SK-N-SH (cell line): Measurements from ENCODE around the gene LRP5. TPM values are rescaled to one million over a fixed set of nuclear protein-coding genes. Genes with fewer than 3 reads are reported as not detected.

Source experiments
- CTCF ChIA-PET: fragments of 300-600, 350-600 bp; formaldehyde crosslinking; extraction: SDS; loops from one replicate; lab custom pipeline; 2021; lab: Yijun Ruan, JAX
- POLR2A ChIA-PET: fragments of 350-600 bp; sonication (Branson Sonifier 250); formaldehyde crosslinking; extraction: SDS; loops from one replicate; lab custom pipeline; 2020; ENCODE audit warnings: antibody characterized with exemption, inconsistent platforms; lab: Yijun Ruan, JAX
- DNase-seq: peaks from one replicate; pipeline ENCODE4 v3.0.0; 2012
- H2AFZ ChIP-seq: fragments of 200-600 bp; sonication (generic); 2 replicates; pipeline ENCODE4 v1.8.1; 2016; ENCODE audit warnings: antibody characterized with exemption, mild to moderate bottlenecking, low read depth
- H3F3A ChIP-seq: fragments of 200-600 bp; sonication (generic); replicated peaks from 2 replicates; pipeline ENCODE3; 2016; ENCODE audit warnings: antibody characterized with exemption, mild to moderate bottlenecking; ENCODE audit not compliant: insufficient read depth
- H3K27ac ChIP-seq, 2 experiments: fragments of 200-500 bp in 1 of 2; fragments of 200-600 bp in 1 of 2; sonication (Bioruptor generic) in 1 of 2; sonication (generic), shearing (Covaris generic) in 1 of 2; 2 replicates each; pipeline versions ENCODE4 v1.5.1 to v1.6.1; 2014 to 2016; ENCODE audit warnings: low read depth in 2 of 2, inconsistent platforms in 1 of 2, low read length in 1 of 2, mild to moderate bottlenecking in 1 of 2, mixed read lengths in 1 of 2
- H3K27me3 ChIP-seq: fragments of 200-600 bp; sonication (generic), shearing (Covaris generic); 2 replicates; pipeline ENCODE4 v1.6.1; 2016; ENCODE audit warnings: mixed run types; ENCODE audit not compliant: insufficient read depth
- H3K36me3 ChIP-seq, 2 experiments: fragments of 200-500 bp in 1 of 2; fragments of 200-600 bp in 1 of 2; sonication (Bioruptor generic) in 1 of 2; sonication (generic) in 1 of 2; replicated peaks in 1 of 2; 2 replicates each; pipeline versions ENCODE3 to v1.5.1; 2014 to 2016; ENCODE audit warnings: low read length in 1 of 2, mild to moderate bottlenecking in 1 of 2; ENCODE audit not compliant: insufficient read depth in 2 of 2, control insufficient read depth in 1 of 2
- H3K4me1 ChIP-seq, 2 experiments: fragments of 200-500 bp in 1 of 2; fragments of 200-600 bp in 1 of 2; sonication (Bioruptor generic) in 1 of 2; sonication (generic), shearing (Covaris generic) in 1 of 2; 2 replicates each; pipeline versions ENCODE4 v1.5.1 to v1.6.1; 2014 to 2016; ENCODE audit warnings: low read depth in 1 of 2, low read length in 1 of 2, mixed run types in 1 of 2; ENCODE audit not compliant: insufficient read depth in 2 of 2, control insufficient read depth in 1 of 2
- H3K4me2 ChIP-seq: fragments of 200-600 bp; sonication (generic), shearing (Covaris generic); 2 replicates; pipeline ENCODE4 v1.6.1; 2017; ENCODE audit warnings: mixed run types
- H3K4me3 ChIP-seq, 2 experiments: fragments of 200-500 bp in 1 of 2; fragments of 200-600 bp in 1 of 2; sonication (Bioruptor generic) in 1 of 2; sonication (generic), shearing (Covaris generic) in 1 of 2; 2 replicates each; pipeline versions ENCODE4 v1.5.1 to v1.8.1; 2014 to 2016; ENCODE audit warnings: low read depth in 2 of 2, inconsistent platforms in 1 of 2, low read length in 1 of 2, mild to moderate bottlenecking in 1 of 2, mixed read lengths in 1 of 2, moderate library complexity in 1 of 2
- H3K79me2 ChIP-seq: fragments of 200-600 bp; sonication (generic); 2 replicates; pipeline ENCODE4 v1.8.1; 2017; ENCODE audit warnings: mild to moderate bottlenecking; ENCODE audit not compliant: insufficient read depth
- H3K9ac ChIP-seq: fragments of 200-600 bp; sonication (generic); 2 replicates; pipeline ENCODE4 v1.6.1; 2017; ENCODE audit warnings: mixed run types
- H3K9me2 ChIP-seq: fragments of 200-600 bp; sonication (generic); 2 replicates; pipeline ENCODE4 v1.6.1; 2017; ENCODE audit warnings: mixed run types
- H3K9me3 ChIP-seq: fragments of 200-600 bp; sonication (generic); 2 replicates; pipeline ENCODE4 v1.6.1; 2017; ENCODE audit warnings: mixed run types, mild to moderate bottlenecking, moderate library complexity
- H4K20me1 ChIP-seq: fragments of 200-600 bp; sonication (generic); 2 replicates; pipeline ENCODE4 v1.6.1; 2017; ENCODE audit warnings: mild to moderate bottlenecking, mixed run types; ENCODE audit not compliant: insufficient read depth
- ELF1 ChIP-seq: IDR thresholded peaks from 2 replicates; pipeline ENCODE4 v1.4.0; 2012
- EP300 ChIP-seq, 2 experiments: IDR thresholded peaks; 2 replicates each; pipeline versions ENCODE4 v1.4.0 to v1.6.1; 2012; ENCODE audit warnings: borderline replicate concordance in 1 of 2, low read depth in 1 of 2, low read length in 1 of 2
- FOSL2 ChIP-seq: IDR thresholded peaks from 2 replicates; pipeline ENCODE4 v1.4.0; 2012; ENCODE audit warnings: low read depth, mild to moderate bottlenecking, moderate library complexity, borderline replicate concordance
- GABPA ChIP-seq: IDR thresholded peaks from 2 replicates; pipeline ENCODE4 v1.4.0; 2012; ENCODE audit warnings: low read depth, mild to moderate bottlenecking
- GATA2 ChIP-seq: sonication (generic); formaldehyde crosslinking; IDR thresholded peaks from 2 replicates; pipeline ENCODE4 v1.5.0; 2020; ENCODE audit warnings: mild to moderate bottlenecking, missing genetic modification reagents
- IRF3 ChIP-seq: fragments of 150-350 bp; IDR thresholded peaks from 2 replicates; pipeline ENCODE4 v1.6.1; 2016; ENCODE audit warnings: mild to moderate bottlenecking, low read depth, low read length
- MAX ChIP-seq: IDR thresholded peaks from 2 replicates; pipeline ENCODE4 v1.4.0; 2012; ENCODE audit warnings: low read depth
- MXI1 ChIP-seq: IDR thresholded peaks from 2 replicates; pipeline ENCODE4 v1.6.1; 2012; ENCODE audit warnings: mild to moderate bottlenecking, low read depth, low read length, improper control_type of control experiment
- NFIC ChIP-seq: IDR thresholded peaks from 2 replicates; pipeline ENCODE4 v1.4.0; 2012; ENCODE audit warnings: borderline replicate concordance
- NRF1 ChIP-seq: IDR thresholded peaks from 2 replicates; pipeline ENCODE4 v1.6.1; 2012; ENCODE audit warnings: low read depth, mild to moderate bottlenecking, low read length
- POLR2AphosphoS5 ChIP-seq: IDR thresholded peaks from 2 replicates; pipeline ENCODE4 v1.6.1; 2012; ENCODE audit warnings: low read depth, low read length
- RAD21 ChIP-seq: IDR thresholded peaks from 2 replicates; pipeline ENCODE4 v1.6.1; 2012; ENCODE audit warnings: mild to moderate bottlenecking, low read length
- RCOR1 ChIP-seq: fragments of 150-350 bp; IDR thresholded peaks from 2 replicates; pipeline ENCODE4 v1.6.1; 2017; ENCODE audit warnings: antibody characterized with exemption, low read length
- RXRA ChIP-seq: IDR thresholded peaks from 2 replicates; pipeline ENCODE4 v1.4.0; 2012; ENCODE audit warnings: low read depth, mild to moderate bottlenecking, borderline replicate concordance
- SIN3A ChIP-seq: IDR thresholded peaks from 2 replicates; pipeline ENCODE4 v1.6.1; 2012; ENCODE audit warnings: low read depth, mild to moderate bottlenecking, low read length, moderate library complexity, borderline replicate concordance
- TAF1 ChIP-seq: IDR thresholded peaks from 2 replicates; pipeline ENCODE4 v1.6.1; 2012; ENCODE audit warnings: low read depth, mild to moderate bottlenecking, low read length, moderate library complexity, borderline replicate concordance
- TCF12 ChIP-seq: IDR thresholded peaks from 2 replicates; pipeline ENCODE4 v1.4.0; 2012
- TEAD4 ChIP-seq: IDR thresholded peaks from 2 replicates; pipeline ENCODE4 v1.4.0; 2012; ENCODE audit warnings: mild to moderate bottlenecking, borderline replicate concordance; ENCODE audit not compliant: insufficient read depth
- USF1 ChIP-seq: IDR thresholded peaks from 2 replicates; pipeline ENCODE4 v1.4.0; 2012; ENCODE audit warnings: low read depth, borderline replicate concordance
- YY1 ChIP-seq: IDR thresholded peaks from 2 replicates; pipeline ENCODE4 v1.4.0; 2012; ENCODE audit warnings: low read depth, mild to moderate bottlenecking
- WGBS: methylation state at CpG from one replicate; pipeline ENCODE4 v1.1.6; 2017; ENCODE audit warnings: low lambda C conversion rate; 5-methylcytosine and 5-hydroxymethylcytosine counted together
- polyA plus RNA-seq, 3 experiments: library from polyadenylated mRNA; depleted of rRNA; stranded (reverse); fragments of >200 nt; gene quantifications; 2 replicates each; pipeline ENCODE4 v1.2.3, GENCODE V29; 2012
- TF ChIP-seq, protein P1 (sequence below): IDR thresholded peaks from 2 replicates; pipeline ENCODE4 v1.6.1; 2012; ENCODE audit warnings: mild to moderate bottlenecking, low read depth, low read length, moderate library complexity
- TF ChIP-seq, protein P2 (sequence below): IDR thresholded peaks from 2 replicates; pipeline ENCODE4 v1.4.0; 2012; ENCODE audit warnings: low read depth, borderline replicate concordance
- TF ChIP-seq, protein P3 (sequence below): fragments of 150-350 bp; IDR thresholded peaks from 2 replicates; pipeline ENCODE4 v1.6.1; 2017; ENCODE audit warnings: antibody characterized with exemption, low read length, low read depth, borderline replicate concordance

Gene LRP5
- polyA plus RNA-seq, 1 of the 3 experiments (the other 2 are of a cell fraction): 15.0 TPM

DNA sequence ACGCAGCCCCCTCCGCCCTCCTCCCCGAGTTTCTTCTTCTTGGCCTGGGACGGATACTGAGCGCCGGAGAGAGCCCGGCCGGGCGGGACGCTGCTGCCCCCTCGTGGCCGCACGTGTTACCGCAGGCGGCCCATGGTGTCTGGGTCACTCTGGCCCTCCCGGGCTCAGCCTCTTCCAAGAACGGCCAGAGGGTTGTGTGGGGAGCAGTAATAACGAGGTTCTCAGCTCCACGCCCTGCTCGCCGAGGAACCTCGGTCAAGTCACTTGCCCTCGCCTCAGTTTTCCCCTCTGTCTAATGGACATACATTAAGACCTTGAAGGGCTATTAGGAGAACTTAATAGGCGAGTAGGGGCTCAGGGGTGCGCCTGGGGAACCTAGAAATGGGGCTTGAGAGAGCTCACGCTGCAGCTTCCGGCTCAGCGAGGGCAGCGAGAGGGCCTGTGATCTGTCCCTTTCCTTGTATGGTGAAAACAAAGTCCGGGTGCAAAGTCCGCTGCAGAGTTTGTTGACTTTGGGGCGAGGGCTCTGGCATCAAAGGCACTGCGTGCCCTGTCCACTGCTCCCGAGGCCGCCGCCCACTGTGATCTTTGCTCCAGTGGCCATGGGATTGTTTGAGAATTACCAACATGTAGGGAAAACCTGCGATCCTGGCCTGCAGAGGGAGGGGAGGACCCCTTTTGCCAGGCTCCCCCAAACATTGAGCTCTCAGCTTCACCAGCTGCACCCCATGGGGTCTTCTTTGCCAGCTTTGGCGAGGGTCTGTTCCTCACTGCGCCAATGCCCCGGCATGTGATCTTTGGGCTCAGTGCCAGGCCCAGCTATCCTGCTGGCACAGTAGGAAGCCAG lies 14.4 kb upstream of the LRP5 start:
- CTCF ChIA-PET: interaction anchor here (0.6 to 5.8 kb wide), 50 partner anchors 11 to 1341 kb away, joined by 3 to 170 read pairs (median 4); partner anchors contain the start of genes C11orf24, LRP5 and NDUFS8
- peak; percentile 92 for DNase-seq
- no peaks in the 10 kb centered on the region for H3K79me2 ChIP-seq
- H3K9me2 ChIP-seq: no peaks in the 10 kb centered on the region
- H3K36me3 ChIP-seq: no peaks in the 10 kb centered on the region
- H3K9me3 ChIP-seq: no peaks in the 10 kb centered on the region
- H3K9ac ChIP-seq: no peak overlapping the region
- no peak overlapping the region for H3K27ac ChIP-seq
- H3K4me2 ChIP-seq: peak overlapping the region; percentile 41; the same call in 1 of the 2 replicates
- peaks cover 0 to 7% of the 10 kb centered on the region in 2 experiments; a peak in 2 of 4 replicates for H3K4me1 ChIP-seq
- H2AFZ ChIP-seq: peak overlapping the region; percentile 58; the same call in 1 of the 2 replicates
- H4K20me1 ChIP-seq: no peaks in the 10 kb centered on the region
- H3F3A ChIP-seq: no peaks in the 10 kb centered on the region
- peak overlapping the region in 1 of 2 experiments; percentile 34; a peak in 1 of 4 replicates for H3K4me3 ChIP-seq
- no peaks in the 10 kb centered on the region for H3K27me3 ChIP-seq
- POLR2A ChIA-PET: interaction anchor here (1.3 kb wide), 1 partner anchor 73 kb away, joined by 3 read pairs; no protein-coding TSS in a partner anchor
- WGBS: 34% methylated on average over 39 of the region's 40 CpGs
- TF ChIP-seq EP300 (IDR thresholded peaks at IDR 0.05; ENCODE audit: borderline replicate concordance in 1 of 2, low read depth in 1 of 2, low read length in 1 of 2) (no peak), NRF1 (0 out of 2 replicates have a peak, but pooled peaks have one; percentile 11), TCF12 (no peak), TAF1 (no peak), NFIC (no peak), USF1 (no peak), RXRA (no peak), YY1 (no peak), TEAD4 (no peak), ELF1 (no peak), RAD21 (peak; percentile 89), GABPA (no peak), MXI1 (0 out of 2 replicates have a peak, but pooled peaks have one; percentile 36), POLR2AphosphoS5 (no peak), SIN3A (no peak), RCOR1 (0 out of 2 replicates have a peak, but pooled peaks have one; percentile 11), IRF3 (no peak), FOSL2 (no peak), MAX (peak; percentile 66), GATA2 (CRISPR knock-in tag) (no peak)
- TF ChIP-seq, protein P1, sequence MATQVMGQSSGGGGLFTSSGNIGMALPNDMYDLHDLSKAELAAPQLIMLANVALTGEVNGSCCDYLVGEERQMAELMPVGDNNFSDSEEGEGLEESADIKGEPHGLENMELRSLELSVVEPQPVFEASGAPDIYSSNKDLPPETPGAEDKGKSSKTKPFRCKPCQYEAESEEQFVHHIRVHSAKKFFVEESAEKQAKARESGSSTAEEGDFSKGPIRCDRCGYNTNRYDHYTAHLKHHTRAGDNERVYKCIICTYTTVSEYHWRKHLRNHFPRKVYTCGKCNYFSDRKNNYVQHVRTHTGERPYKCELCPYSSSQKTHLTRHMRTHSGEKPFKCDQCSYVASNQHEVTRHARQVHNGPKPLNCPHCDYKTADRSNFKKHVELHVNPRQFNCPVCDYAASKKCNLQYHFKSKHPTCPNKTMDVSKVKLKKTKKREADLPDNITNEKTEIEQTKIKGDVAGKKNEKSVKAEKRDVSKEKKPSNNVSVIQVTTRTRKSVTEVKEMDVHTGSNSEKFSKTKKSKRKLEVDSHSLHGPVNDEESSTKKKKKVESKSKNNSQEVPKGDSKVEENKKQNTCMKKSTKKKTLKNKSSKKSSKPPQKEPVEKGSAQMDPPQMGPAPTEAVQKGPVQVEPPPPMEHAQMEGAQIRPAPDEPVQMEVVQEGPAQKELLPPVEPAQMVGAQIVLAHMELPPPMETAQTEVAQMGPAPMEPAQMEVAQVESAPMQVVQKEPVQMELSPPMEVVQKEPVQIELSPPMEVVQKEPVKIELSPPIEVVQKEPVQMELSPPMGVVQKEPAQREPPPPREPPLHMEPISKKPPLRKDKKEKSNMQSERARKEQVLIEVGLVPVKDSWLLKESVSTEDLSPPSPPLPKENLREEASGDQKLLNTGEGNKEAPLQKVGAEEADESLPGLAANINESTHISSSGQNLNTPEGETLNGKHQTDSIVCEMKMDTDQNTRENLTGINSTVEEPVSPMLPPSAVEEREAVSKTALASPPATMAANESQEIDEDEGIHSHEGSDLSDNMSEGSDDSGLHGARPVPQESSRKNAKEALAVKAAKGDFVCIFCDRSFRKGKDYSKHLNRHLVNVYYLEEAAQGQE: no peak
- TF ChIP-seq, protein P2, sequence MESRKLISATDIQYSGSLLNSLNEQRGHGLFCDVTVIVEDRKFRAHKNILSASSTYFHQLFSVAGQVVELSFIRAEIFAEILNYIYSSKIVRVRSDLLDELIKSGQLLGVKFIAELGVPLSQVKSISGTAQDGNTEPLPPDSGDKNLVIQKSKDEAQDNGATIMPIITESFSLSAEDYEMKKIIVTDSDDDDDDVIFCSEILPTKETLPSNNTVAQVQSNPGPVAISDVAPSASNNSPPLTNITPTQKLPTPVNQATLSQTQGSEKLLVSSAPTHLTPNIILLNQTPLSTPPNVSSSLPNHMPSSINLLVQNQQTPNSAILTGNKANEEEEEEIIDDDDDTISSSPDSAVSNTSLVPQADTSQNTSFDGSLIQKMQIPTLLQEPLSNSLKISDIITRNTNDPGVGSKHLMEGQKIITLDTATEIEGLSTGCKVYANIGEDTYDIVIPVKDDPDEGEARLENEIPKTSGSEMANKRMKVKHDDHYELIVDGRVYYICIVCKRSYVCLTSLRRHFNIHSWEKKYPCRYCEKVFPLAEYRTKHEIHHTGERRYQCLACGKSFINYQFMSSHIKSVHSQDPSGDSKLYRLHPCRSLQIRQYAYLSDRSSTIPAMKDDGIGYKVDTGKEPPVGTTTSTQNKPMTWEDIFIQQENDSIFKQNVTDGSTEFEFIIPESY: no peak
- TF ChIP-seq, protein P3, sequence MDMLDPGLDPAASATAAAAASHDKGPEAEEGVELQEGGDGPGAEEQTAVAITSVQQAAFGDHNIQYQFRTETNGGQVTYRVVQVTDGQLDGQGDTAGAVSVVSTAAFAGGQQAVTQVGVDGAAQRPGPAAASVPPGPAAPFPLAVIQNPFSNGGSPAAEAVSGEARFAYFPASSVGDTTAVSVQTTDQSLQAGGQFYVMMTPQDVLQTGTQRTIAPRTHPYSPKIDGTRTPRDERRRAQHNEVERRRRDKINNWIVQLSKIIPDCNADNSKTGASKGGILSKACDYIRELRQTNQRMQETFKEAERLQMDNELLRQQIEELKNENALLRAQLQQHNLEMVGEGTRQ: no peak
